Ovary (tissue), 9 donors: Measurements from ENCODE around the gene KRT13. TPM values are rescaled to one million over a fixed set of nuclear protein-coding genes. Genes with fewer than 3 reads are reported as not detected.
A peak's percentile ranks its signal among the peaks of the same experiment; 100 is the strongest.

ENCODE experiments used
- DNase-seq, 5 donors: peaks; one replicate each; pipeline ENCODE4 v3.0.0-alpha.2; 2019 to 2020
- H3K27ac ChIP-seq, 2 donors: fragments of 200-600 bp; one replicate each; pipeline versions ENCODE4 v1.5.1 to v1.8.0; 2019 to 2022
- H3K27me3 ChIP-seq: fragments of 200-600 bp; one replicate; pipeline ENCODE4 v1.8.0; 2022
- H3K36me3 ChIP-seq: fragments of 200-600 bp; sonication (generic); one replicate; pipeline ENCODE4 v1.5.1; 2019
- H3K4me1 ChIP-seq: one replicate; pipeline ENCODE4 v1.8.1; 2013; ENCODE audit warnings: mild to moderate bottlenecking, moderate library complexity; ENCODE audit not compliant: insufficient read depth
- H3K4me3 ChIP-seq: fragments of 200-600 bp; sonication (generic); one replicate; pipeline ENCODE4 v1.5.1; 2017
- H3K9me3 ChIP-seq, 2 donors: fragments of 200-600 bp in 1 of 2; sonication (generic) in 1 of 2; one replicate each; pipeline versions ENCODE4 v1.5.1 to v1.8.1; 2013 to 2019; ENCODE audit warnings: mild to moderate bottlenecking in 1 of 2, moderate library complexity in 1 of 2
- CTCF ChIP-seq, 3 donors: fragments of 450-650 bp in 2 of 3; fragments of 200-600 bp in 1 of 3; IDR thresholded peaks; one replicate each; pipeline versions ENCODE4 v1.5.1 to v1.8.0; 2016 to 2022; ENCODE audit warnings: antibody characterized with exemption in 3 of 3, mild to moderate bottlenecking in 1 of 3
- EP300 ChIP-seq: sonication (generic); formaldehyde crosslinking; IDR thresholded peaks from one replicate; pipeline ENCODE4 v1.6.1; 2017; ENCODE audit warnings: antibody characterized with exemption
- POLR2A ChIP-seq: fragments of 450-650 bp; IDR thresholded peaks from one replicate; pipeline ENCODE4 v1.6.1; 2017; ENCODE audit warnings: antibody characterized with exemption, mild to moderate bottlenecking, moderate library complexity
- WGBS, 3 donors: extraction: QIAGEN DNeasy Blood & Tissue Kit in 1 of 3; methylation state at CpG; one replicate each; pipeline versions ENCODE4 v1.1.5 to v1.1.7; 2013 to 2017; 5-methylcytosine and 5-hydroxymethylcytosine counted together
- intact Hi-C, 4 donors: fragments of 100-400 bp; cut with DNase I; formaldehyde crosslinking; loops; one replicate each; pipeline versions ENCODE4 v1.11.0 to v1.15.1; 2022 to 2023
- polyA plus RNA-seq, 2 donors: library from polyadenylated mRNA; stranded (reverse); fragments of 200-250 nt in 1 of 2; fragments of 350-450 nt in 1 of 2; fragmentation: Illumina TruSeq in 1 of 2; extraction: RNeasy Lipid Tissue Mini Kit (QIAGEN cat#74804) in 1 of 2; gene quantifications; one replicate each; pipeline ENCODE4 v1.2.3, GENCODE V29; 2013 to 2014
- total RNA-seq, 7 donors: library from RNA; depleted of rRNA in 2 of 7; stranded (reverse); fragments of >200 nt in 2 of 7; fragmentation: NEBNext Ultra II Directional in 3 of 7; extraction: Animal tissue kit (Norgen Biotek cat#: 25700) in 3 of 7; gene quantifications; one replicate each; pipeline versions ENCODE4 v1.1.0 to v1.2.4, GENCODE V29; 2016 to 2023
- donor health status: DM: no; HTN: no; CAD: no; lungs with moderate emphysema.
- donor health status: DM: no; HTN: no; CAD: no.
- donor health status: Bipolar disorder and iron deficiency.
- donor health status: DM: yes; HTN: yes; CAD: no.
- donor health status: DM: no; HTN: no; CAD: no.
- donor health status: DM: yes; HTN: yes; CAD: no.

Gene KRT13
- total and polyA plus RNA-seq, 9 donors: 0.16 to 3.7 (median 1.1) TPM; not detected in 2

- WGBS, 3 donors: 66 to 71% (median 70%) methylated on average over 6 of the region's 6 CpGs
- Histone ChIP-seq H3K27ac (no peak overlapping the region), H3K4me3 (no peak overlapping the region), H3K9me3 (no peaks in the 10 kb centered on the region), H3K4me1 (peaks cover 7% of the 10 kb centered on the region), H3K36me3 (no peaks in the 10 kb centered on the region), H3K27me3 (no peaks in the 10 kb centered on the region)
- no peak for DNase-seq
- TF ChIP-seq POLR2A: no peak
- no peak for TF ChIP-seq EP300
- no peak for TF ChIP-seq CTCF (IDR thresholded peaks at IDR 0.05)
- intact Hi-C loops: loop anchor here in 2 of 4 donors (10.0 kb wide), 1 partner anchor 107 kb away; no protein-coding TSS in a partner anchor
Measured at GRCh38 chr17:41521574-41522261, 16.3 kb upstream of the KRT13 start.

- Histone ChIP-seq H3K27ac (no peak overlapping the region), H3K36me3 (no peaks in the 10 kb centered on the region), H3K9me3 (no peaks in the 10 kb centered on the region), H3K4me3 (no peak overlapping the region), H3K27me3 (no peaks in the 10 kb centered on the region), H3K4me1 (peaks cover 7% of the 10 kb centered on the region)
- intact Hi-C loops: loop anchor here in 2 of 4 donors (10.0 kb wide), 1 partner anchor 106 kb away; no protein-coding TSS in a partner anchor
- WGBS, 3 donors: 33 to 48% (median 35%) methylated on average over 10 of the region's 10 CpGs
- DNase-seq: peak in 1 of 5 donors; percentile 50
- TF ChIP-seq CTCF (IDR thresholded peaks at IDR 0.05): no peak
- no peak for TF ChIP-seq POLR2A
- no peak for TF ChIP-seq EP300
Measured at GRCh38 chr17:41520821-41521521, 15.6 kb upstream of the KRT13 start.

- Histone ChIP-seq H3K4me3 (no peak overlapping the region), H3K9me3 (no peaks in the 10 kb centered on the region), H3K36me3 (no peaks in the 10 kb centered on the region), H3K4me1 (peaks cover 7% of the 10 kb centered on the region), H3K27ac (no peak overlapping the region), H3K27me3 (no peaks in the 10 kb centered on the region)
- no peak for DNase-seq
- intact Hi-C loops: loop anchor here in 2 of 4 donors (10.0 kb wide), 1 partner anchor 105 kb away; no protein-coding TSS in a partner anchor
- no peak for TF ChIP-seq POLR2A
- no peak for TF ChIP-seq CTCF (IDR thresholded peaks at IDR 0.05)
- TF ChIP-seq EP300: no peak
- WGBS, 3 donors: 45 to 57% (median 55%) methylated on average over 10 to 11 of the region's 11 CpGs
Measured at GRCh38 chr17:41519501-41520224, 14.3 kb upstream of the KRT13 start.

- Histone ChIP-seq H3K36me3 (no peaks in the 10 kb centered on the region), H3K27ac (no peak within 1 kb of the TSS), H3K9me3 (no peaks in the 10 kb centered on the region), H3K27me3 (no peaks in the 10 kb centered on the region), H3K4me1 (peaks cover 7% of the 10 kb centered on the region), H3K4me3 (no peak within 1 kb of the TSS)
- TF ChIP-seq EP300: no peak
- TF ChIP-seq POLR2A: no peak
- TF ChIP-seq CTCF (IDR thresholded peaks at IDR 0.05): no peak
- DNase-seq: no peak
- intact Hi-C loops: no loop called here
- WGBS, 3 donors: 53 to 59% (median 58%) methylated on average over 8 of the region's 8 CpGs
Measured at GRCh38 chr17:41518789-41519449, 13.5 kb upstream of the KRT13 start, which contains the start of gene KRT15. TSS of gene KRT15 (minus strand) at chr17:41518890. CDS start at chr17:41518827, 63 bp downstream.
